A673 (cell line): Measurements from ENCODE around the gene RXFP4. TPM values are rescaled to one million over a fixed set of nuclear protein-coding genes. Genes with fewer than 3 reads are reported as not detected.

ENCODE experiments used
- BruUV-seq: library from RNA; stranded (reverse); fragments of 400-500 nt; replicated peaks from 2 replicates; lab custom pipeline; 2021; lab: Mats Ljungman, UMichigan
- CTCF ChIA-PET: fragments of 300-600 bp; sonication (Branson Sonifier 250); formaldehyde crosslinking; loops from one replicate; lab custom pipeline; 2022; ENCODE audit warnings: antibody characterized with exemption; lab: Charles Lee
- POLR2A ChIA-PET: fragments of 300-600 bp; sonication (Branson Sonifier 250); formaldehyde crosslinking; loops from one replicate; lab custom pipeline; 2022; ENCODE audit warnings: antibody characterized with exemption; ENCODE audit not compliant: low non-redundant PET; lab: Charles Lee
- DNase-seq: peaks from one replicate; pipeline ENCODE4 v3.0.0-alpha.2; 2015; ENCODE audit warnings: low spot score
- H3K27ac ChIP-seq: fragments of 200-600 bp; sonication (generic); 2 replicates; pipeline ENCODE4 v1.5.1; 2016; ENCODE audit warnings: mixed run types, low read depth, mild to moderate bottlenecking, mixed read lengths, antibody characterized with exemption, low read length; ENCODE audit not compliant: poor library complexity, severe bottlenecking
- H3K27me3 ChIP-seq: fragments of 200-600 bp; sonication (generic); replicated peaks from 2 replicates; pipeline ENCODE4 v1.6.1; 2017; ENCODE audit warnings: mixed run types, low read depth, mild to moderate bottlenecking, mixed read lengths, antibody characterized with exemption, low read length; ENCODE audit not compliant: insufficient read depth, poor library complexity
- H3K36me3 ChIP-seq: fragments of 200-600 bp; sonication (generic); 2 replicates; pipeline ENCODE4 v1.6.1; 2016; ENCODE audit warnings: mixed run types, mild to moderate bottlenecking, mixed read lengths, antibody characterized with exemption, low read length; ENCODE audit not compliant: insufficient read depth, poor library complexity, severe bottlenecking
- H3K4me1 ChIP-seq: fragments of 200-600 bp; sonication (generic); 2 replicates; pipeline ENCODE4 v1.6.1; 2017; ENCODE audit warnings: mixed run types, mild to moderate bottlenecking, mixed read lengths, antibody characterized with exemption, low read length; ENCODE audit not compliant: insufficient read depth, poor library complexity, severe bottlenecking
- H3K4me3 ChIP-seq: fragments of 200-600 bp; sonication (generic); 2 replicates; pipeline ENCODE4 v1.5.1; 2016; ENCODE audit warnings: low read depth, mixed run types, mild to moderate bottlenecking, mixed read lengths, low read length; ENCODE audit not compliant: poor library complexity, severe bottlenecking
- H3K9me3 ChIP-seq: fragments of 200-600 bp; sonication (generic); 2 replicates; pipeline ENCODE4 v1.6.1; 2016; ENCODE audit warnings: mixed run types, low read depth, mild to moderate bottlenecking, mixed read lengths, antibody characterized with exemption, low read length; ENCODE audit not compliant: poor library complexity, severe bottlenecking
- CTCF ChIP-seq: fragments of 300-800, 200-600 bp; sonication (generic); conservative IDR thresholded peaks from 2 replicates; pipeline ENCODE4 v1.5.1; 2017; ENCODE audit warnings: low read depth, mild to moderate bottlenecking, antibody characterized with exemption, low read length, moderate library complexity, mixed read lengths
- EZH2 ChIP-seq: fragments of 200-600 bp; sonication (generic); IDR thresholded peaks from 2 replicates; pipeline ENCODE4 v1.6.1; 2017; ENCODE audit warnings: borderline replicate concordance, low read depth, mild to moderate bottlenecking, mixed read lengths, antibody characterized with exemption, low read length; ENCODE audit not compliant: poor library complexity, severe bottlenecking
- intact Hi-C: fragments of 100-400 bp; cut with micrococcal nuclease; formaldehyde crosslinking; loops from one replicate; pipeline ENCODE4 v1.10.0; 2022; ENCODE audit not compliant: unreplicated experiment
- total RNA-seq: library from RNA; stranded (reverse); gene quantifications from 2 replicates; pipeline ENCODE4 v1.2.3, GENCODE V29; 2021

Gene RXFP4
- total RNA-seq, 1 experiment from 2014 or later = not detected

- TF ChIP-seq CTCF = no peak
- TF ChIP-seq EZH2 = no peak
- ChIA-PET POLR2A (interaction anchor here (0.6 kb wide), 1 partner anchor 818 kb away, joined by 4 read pairs; no protein-coding TSS in a partner anchor), CTCF (no interaction called here)
- peak overlapping the region; percentile 43 for H3K27ac ChIP-seq
- BruUV-seq = no TSS peak
- peaks cover 72% of the 10 kb centered on the region for H3K4me1 ChIP-seq
- DNase-seq = no peak
- peaks cover 37% of the 10 kb centered on the region for H3K36me3 ChIP-seq
- H3K4me3 ChIP-seq = no peak overlapping the region
- intact Hi-C loops = no loop called here
- no peaks in the 10 kb centered on the region for H3K27me3 ChIP-seq
- no peaks in the 10 kb centered on the region for H3K9me3 ChIP-seq
Observed at GRCh38 chr1:155971910-155972809, 30.7 kb downstream of the RXFP4 start.

GRCh38 chr1:155973723-155974122 is 32.3 kb downstream of the RXFP4 start:
- peaks cover 61% of the 10 kb centered on the region for H3K4me1 ChIP-seq
- TF ChIP-seq CTCF (no peak), EZH2 (no peak)
- no peak for DNase-seq
- H3K27me3 ChIP-seq = no peaks in the 10 kb centered on the region
- ChIA-PET CTCF (interaction anchor here (1.0 kb wide), 1 partner anchor 16 kb away, joined by 3 read pairs; no protein-coding TSS in a partner anchor), POLR2A (interaction anchor here (0.7 kb wide), 1 partner anchor 102 kb away, joined by 4 read pairs; no protein-coding TSS in a partner anchor)
- intact Hi-C loops = no loop called here
- H3K4me3 ChIP-seq = no peak overlapping the region
- H3K36me3 ChIP-seq = peaks cover 22% of the 10 kb centered on the region
- no peaks in the 10 kb centered on the region for H3K9me3 ChIP-seq
- BruUV-seq = no TSS peak
- no peak overlapping the region for H3K27ac ChIP-seq

GRCh38 chr1:155974208-155975115 is 33.0 kb downstream of the RXFP4 start:
- DNase-seq = no peak
- intact Hi-C loops = loop anchor here (5.0 kb wide), 1 partner anchor 32 kb away; the partner anchor contains the start of gene RXFP4
- peaks cover 14% of the 10 kb centered on the region for H3K36me3 ChIP-seq
- no peak for TF ChIP-seq CTCF
- no peak for TF ChIP-seq EZH2
- no TSS peak for BruUV-seq
- H3K9me3 ChIP-seq = no peaks in the 10 kb centered on the region
- peak overlapping the region; percentile 95 for H3K27ac ChIP-seq
- ChIA-PET POLR2A (interaction anchor here (0.5 to 0.7 kb wide), 2 partner anchors 20 to 103 kb away, joined by 4 to 5 read pairs; no protein-coding TSS in a partner anchor), CTCF (interaction anchor here (1.0 kb wide), 1 partner anchor 15 kb away, joined by 3 read pairs; no protein-coding TSS in a partner anchor)
- H3K4me1 ChIP-seq = peaks cover 61% of the 10 kb centered on the region
- no peaks in the 10 kb centered on the region for H3K27me3 ChIP-seq
- H3K4me3 ChIP-seq = peak overlapping the region; percentile 95
